HG03045 (cell line): Measurements from ENCODE around the gene HELZ2.
"Not testable (repeated sequence)": the region's sequence is repeated elsewhere in the genome, so short reads cannot be mapped to it uniquely, and the experiment has no call there.

ENCODE experiments used
- ATAC-seq: cut with Tn5 transposase; IDR thresholded peaks from one replicate; pipeline ENCODE4 v1.9.1; 2021; ENCODE audit warnings: mild to moderate bottlenecking, moderate library complexity; ENCODE audit not compliant: unreplicated experiment

The HELZ2 gene

DNA sequence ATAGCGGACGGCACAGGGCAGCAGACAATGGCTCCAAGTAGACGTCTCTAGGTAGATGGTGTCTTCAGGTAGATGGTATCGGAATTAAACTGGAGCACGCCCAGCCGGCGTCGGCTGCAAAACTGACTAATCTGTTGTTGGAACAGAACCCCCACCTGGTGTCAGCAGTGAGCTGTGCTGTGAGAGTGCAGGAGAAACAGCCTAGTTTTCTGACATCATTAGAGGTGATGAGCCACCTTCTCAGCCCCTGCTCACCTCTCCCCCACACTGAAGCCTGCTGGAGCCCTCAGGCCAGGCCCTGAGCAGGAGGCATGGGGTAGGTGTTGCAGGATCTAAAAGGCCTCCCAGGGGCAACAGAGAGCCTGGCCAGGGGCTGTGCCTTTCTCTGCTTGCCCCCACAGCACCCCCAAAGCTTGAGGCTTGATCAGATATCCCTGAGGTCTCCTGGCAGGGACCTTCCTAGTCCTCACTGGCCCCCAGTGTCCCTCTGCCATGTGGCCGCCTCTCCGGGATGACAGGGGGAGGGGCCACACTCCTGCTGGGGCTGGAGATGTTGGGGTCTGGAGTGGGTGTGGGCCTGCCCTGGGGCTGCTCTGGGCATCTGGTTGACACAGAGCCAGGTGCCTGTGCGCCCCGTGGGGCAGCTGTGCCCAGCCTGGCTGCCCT lies 6.9 kb upstream of the HELZ2 start:
- no peak for ATAC-seq

DNA sequence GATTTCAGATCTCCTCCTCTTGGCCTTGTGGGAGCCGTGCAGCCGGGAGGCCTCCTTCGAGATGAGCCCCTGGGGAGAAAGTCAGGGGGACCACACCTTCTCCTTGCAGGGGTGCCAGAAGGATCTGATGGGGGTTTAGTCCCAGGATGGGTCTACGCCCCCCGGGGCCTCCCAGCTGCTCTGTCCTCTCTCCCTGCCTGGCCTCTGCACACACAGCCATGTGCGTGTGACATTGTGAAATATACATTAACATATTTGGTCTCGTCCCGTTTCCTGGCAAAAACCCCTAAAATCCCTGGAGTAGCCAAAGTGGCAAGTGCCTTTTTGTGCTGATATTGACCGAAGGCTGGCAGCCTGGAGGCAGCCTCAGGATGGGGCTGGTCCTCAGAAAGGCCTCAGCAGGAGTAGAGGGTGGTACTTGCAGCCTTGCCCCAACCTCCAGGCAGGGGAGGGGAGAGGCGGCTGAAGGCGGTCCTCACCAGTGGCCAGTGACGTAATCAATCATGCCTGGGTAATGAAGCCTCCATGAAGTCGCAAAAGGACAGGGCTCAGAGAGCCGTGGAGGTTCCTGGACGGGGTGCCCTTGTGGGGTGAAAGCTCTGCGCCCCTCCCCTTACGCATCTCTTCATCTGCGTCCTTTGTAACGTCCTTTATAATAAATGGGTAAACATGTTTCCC lies 5.1 kb upstream of the HELZ2 start:
- ATAC-seq: no peak

DNA sequence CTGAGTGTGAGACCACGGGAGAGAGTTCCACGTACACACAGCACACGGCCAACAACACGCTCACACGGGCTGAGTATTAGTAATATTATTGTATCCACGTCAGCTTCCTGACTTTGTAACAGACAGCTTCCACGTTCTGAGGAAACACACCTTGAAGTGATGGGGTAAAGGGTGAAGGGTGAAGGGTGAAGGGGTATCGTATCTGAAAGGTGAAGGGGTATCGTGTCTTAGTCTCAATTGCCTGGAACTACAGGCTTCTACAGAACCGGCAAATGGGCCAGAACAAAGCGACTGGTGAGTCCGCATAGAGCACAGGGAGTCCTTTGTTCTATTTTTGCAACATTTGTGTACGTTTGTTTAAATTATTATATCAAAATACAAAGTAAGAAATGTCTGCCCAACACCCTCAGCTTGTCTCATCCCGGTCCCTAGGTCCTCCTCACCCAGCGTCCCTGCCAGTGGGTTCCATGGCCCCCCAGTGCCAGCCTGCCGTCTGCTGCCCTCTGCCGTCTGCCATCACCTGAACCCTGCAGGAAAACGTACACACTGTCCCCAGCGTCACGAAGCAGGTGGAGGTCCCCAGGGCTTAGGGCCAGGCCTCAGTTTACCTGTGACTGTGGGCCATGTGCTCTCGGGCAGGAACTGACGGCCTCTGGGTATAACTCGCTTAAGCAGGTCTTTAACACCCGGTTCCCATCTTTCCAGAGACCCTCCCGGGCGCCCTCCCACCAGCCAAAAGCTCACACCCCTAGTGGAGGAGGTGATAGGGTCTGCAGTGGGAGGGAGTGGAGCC lies 4.4 kb upstream of the HELZ2 start:
- no peak for ATAC-seq

DNA sequence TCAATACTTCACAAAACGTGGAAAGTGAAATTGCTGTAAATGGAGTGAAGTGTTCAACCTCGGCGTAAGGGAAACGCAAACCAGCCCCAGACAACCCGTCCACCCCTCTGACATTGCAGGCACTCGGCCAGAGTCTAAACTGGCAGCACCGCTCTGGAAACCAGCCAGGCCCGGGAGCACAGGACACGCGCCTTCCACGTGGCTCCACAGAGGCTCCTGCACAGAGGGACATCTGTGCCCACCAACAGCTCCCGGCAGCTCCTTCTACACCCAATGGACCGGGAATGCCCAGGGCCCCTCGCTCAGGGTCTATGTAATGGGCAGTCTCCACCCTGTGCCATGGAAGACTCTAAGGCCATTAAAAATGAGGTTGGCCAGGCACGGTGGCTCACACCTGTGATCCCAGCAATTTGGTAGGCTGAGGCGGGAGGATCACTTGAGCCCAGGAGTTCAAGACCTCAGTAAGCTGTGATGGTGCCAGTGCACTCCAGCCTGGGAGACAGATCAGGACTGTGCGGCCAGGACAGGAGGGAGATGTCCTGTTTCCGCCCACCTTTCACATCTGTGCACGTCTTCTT lies 3.4 kb upstream of the HELZ2 start:
- ATAC-seq: no peak

DNA sequence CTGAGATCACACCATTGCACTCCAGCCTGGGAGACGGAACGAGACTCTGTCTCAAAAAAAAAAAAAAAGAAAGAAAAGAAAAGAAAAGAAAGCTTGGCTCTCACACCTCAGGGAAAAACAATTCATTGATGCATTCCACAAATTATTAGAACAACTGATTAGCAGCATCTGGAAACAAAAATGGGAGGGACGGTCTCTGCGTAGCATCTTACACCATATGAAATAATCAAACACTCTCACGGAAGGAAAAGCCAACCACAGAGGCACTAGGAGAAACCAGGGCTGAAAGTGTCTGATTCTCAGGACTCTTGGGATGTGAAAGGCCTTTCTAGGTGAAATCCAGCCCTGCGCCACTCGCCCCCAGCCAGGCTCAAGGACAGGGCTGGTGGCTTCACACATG lies 2.3 kb upstream of the HELZ2 start:
- ATAC-seq: no peak

DNA sequence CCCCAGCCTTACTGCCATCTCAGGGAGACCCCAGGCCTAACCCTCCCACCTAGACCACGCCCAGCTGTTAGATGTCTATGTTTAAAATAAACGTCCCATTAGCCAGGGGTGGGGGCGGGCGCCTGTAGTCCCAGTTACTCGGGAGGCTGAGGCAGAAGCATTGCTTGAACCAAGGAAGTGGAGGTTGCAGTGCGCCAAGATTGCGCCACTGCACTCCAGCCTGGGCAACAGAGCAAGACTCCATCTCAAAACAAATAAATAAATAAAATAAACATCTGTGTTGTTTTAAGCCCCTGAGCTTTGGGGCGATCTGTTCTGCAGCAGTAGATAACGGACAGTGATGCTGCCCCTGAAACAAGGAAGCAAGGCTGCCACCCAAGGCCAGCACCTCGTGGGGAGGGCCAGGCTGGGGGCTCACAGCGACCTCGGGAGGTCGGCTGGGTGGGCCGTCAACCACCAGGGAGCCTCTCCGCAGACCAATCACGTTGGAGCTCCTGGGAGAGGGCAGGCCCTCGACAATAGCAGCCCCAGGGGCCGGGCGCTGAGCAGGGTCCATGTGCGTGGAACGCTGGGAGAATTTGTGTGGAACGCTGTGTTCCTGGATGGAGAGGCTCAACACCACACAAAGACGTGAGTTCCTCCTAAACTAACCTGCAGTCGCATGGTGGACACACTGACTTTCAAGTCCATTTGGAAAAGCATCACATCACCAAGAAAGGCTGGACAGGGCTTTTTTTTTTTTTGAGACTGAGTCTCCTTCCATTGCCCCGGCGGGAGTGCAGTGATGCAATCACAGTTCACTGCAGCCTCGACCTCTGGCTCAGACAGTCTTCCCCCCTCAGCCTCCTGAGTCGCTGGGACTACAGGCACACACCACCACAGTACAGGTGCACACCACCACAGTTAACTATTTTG lies 1.0 kb upstream of the HELZ2 start:
- ATAC-seq: no peak

DNA sequence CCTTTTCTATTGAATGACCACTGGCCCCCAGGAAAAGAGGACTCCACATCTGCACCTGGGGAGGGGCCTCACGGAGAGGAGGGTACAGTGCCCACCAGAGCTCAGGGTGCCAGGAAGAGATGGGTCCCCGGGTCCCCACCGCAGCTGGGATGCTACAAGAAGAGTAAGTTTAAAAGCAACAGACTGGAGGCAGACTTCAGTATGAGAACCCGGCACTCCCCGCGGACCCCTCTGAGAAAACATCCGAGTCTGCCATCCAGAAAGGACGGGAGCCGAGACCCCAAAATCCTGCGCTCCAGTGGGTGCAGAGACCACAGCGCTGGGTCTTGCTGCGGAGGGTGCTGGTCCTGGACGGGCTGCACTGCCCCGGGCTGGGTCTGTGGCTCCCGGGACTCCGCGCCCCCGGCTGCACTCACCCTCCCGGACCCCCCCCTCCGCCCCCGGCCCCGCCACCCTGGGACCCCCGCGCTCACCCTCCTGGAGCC lies 350 bp downstream of the HELZ2 start:
- no peak for ATAC-seq

DNA sequence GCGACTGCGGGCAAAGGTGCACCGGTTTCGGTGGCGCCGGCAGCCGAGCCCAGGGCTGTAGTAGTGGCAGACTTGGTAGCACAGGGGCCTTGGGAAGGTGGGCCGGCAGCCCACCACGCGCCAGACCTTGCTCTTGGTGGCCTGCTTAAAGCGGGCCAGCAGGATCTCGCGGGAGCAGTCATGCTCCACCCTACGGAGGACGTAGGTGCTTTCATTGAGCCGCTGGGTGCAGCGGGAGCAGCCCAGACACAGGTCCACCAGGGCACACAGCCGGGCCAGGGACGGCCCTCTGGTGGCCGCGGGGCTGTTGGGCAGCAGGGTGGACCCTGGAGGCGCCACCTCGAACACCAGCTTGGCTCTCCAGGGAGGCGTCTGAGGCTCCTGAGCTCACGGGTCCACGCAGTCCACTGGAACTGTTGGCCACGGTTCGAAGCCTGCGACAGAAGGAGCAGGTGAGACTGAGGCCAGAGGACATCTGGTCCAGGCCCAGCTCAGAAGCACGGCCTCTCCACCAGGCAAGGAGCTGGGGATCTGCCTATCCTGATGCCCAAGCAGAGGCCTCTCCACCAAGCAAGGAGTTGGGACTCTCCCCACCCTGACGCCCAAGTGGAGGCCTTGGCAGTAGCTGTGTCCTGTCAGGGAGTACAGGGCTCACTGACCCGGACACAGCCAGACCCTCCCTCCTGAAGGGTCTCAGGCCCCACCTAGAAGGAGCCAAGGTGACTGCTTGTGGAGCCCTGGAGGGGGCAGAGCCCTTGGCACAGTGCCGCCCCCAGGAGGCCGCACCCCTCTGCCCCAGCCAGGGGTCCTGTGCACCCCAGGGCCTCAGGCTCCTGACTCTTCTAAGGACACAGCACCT lies 1.0 kb downstream of the HELZ2 start:
- no peak for ATAC-seq

DNA sequence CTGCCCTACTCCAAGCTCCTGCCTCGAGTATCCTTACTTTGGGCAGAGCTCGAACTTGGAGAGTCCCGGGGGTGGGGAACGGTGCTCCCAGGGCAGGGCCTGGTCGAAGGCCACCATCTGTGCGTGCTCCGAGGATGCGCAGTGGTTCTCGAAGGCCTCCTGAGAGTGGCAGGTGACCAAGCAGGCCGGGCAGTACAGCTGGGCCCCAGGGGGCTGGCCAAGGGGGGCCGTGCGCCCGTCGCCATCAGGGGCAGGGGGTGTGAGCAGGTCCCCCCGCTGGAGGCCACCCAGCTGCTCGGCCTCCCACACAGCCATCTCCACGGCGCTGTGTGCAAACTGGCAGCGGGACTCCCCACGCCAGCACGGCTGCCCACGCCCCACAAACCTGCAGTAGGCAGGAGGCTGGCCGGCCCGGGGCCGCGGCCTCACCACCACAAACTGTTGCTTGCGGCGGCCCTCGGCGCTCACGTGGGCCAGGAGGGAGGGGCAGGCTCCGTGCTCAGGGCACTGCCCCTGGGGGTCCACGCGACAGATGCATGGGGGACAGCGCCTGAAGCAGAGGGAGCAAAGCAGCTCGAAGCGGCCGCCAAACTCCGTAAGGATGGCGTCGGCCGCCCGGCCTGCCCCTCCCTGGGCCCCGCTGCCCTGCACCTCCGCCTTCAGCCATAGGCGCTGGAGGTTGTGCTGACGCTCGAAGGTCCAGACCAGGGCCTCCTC lies 1.8 kb downstream of the HELZ2 start:
- ATAC-seq: no peak

DNA sequence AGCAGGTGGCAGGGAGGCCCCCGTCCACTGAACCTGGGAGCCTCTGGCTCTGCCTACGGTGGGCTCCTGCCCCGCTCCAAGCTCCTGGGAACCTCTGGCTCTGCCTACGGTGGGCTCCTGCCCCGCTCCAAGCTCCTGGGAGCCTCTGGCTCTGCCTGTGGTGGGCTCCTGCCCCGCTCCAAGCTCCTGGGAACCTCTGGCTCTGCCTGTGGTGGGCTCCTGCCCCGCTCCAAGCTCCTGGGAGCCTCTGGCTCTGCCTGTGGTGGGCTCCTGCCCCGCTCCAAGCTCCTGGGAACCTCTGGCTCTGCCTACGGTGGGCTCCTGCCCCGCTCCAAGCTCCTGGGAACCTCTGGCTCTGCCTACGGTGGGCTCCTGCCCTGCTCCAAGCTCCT lies 3.0 kb downstream of the HELZ2 start:
- not testable (repeated sequence) for ATAC-seq

DNA sequence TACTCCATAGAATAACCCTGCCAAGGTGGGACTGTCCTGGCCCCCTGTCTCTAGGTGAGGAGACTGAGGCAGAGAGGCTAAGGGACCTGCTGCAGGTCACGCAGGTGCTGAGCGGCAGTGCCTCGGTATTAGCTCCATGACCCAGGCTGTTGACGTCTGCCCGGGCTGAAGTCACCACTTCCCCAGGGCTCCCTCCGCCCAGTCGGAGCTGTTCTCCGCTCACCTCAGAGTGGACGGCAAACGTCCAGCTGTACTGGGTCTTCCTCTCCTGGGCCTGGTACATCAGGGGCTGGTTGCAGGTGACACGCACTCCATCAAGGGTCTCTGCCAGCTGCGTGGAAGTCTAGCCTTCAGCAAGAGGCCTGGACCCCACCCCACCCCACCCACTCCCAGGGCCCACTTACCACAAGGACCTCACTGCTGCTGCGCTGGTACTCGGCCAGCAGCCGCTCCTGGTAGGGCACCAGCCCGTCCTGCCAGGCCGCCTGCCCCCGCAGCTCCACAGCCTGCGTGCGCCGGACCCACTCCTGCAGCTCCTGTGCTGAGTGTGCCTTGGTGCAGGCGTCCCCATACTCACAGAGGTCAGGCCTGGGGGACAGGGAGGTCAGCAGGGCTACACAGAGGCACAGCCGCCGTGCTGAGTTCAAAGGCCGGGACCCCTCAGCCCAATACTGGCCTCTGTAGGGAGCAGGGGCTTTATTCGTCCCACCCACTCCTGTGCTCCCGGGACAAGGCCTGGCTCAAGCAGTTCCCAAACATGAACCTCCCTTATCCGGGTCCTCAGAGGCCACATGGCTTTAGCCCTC lies 3.6 kb downstream of the HELZ2 start:
- ATAC-seq: no peak

DNA sequence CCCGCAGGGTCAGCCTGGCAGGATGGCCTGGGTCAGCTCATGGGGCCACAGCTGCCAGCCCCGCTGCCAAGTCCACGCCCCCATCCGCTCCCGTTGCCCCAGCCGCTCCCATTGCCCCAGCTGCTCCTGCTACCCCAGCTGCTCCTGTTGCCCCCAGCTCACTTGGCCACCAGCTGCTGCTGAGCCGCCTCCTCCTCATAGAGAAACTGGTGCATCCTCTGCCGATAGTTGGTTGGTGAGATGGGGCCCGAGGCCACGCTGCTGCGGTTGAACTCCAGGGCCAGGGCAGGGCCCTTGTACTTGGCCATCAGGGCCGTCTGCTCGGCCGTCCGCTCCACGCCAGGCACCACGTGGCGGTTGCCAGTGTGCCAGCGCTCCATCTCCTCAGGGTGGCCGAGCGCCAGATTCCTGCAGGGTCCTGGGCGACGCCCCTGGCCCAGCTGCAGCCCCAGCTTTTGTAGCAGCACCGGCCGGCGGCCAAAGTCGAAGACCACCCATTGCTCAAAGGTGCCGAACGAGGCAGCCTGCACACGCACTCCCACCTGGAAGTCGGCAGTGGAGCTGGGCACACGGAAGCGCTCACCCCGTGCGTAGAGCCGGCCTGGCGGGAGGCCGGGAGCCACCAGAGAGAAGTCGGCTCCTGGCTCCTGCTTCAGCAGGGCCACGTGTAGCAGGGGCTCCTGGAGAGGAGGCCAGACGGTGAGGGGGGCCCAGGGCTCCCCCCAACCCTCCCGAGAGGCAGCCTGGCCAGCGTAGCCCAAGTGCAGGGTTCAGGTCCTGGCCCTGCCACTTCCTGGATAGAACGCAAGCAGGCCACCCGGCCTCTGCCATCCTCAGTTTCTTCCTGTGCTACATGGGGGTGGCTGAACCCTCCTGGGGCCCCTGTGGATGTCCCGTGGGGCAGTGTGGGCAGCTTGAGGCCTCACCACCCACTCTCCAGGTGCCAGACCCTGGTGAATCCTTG lies 4.8 kb downstream of the HELZ2 start:
- ATAC-seq: no peak

DNA sequence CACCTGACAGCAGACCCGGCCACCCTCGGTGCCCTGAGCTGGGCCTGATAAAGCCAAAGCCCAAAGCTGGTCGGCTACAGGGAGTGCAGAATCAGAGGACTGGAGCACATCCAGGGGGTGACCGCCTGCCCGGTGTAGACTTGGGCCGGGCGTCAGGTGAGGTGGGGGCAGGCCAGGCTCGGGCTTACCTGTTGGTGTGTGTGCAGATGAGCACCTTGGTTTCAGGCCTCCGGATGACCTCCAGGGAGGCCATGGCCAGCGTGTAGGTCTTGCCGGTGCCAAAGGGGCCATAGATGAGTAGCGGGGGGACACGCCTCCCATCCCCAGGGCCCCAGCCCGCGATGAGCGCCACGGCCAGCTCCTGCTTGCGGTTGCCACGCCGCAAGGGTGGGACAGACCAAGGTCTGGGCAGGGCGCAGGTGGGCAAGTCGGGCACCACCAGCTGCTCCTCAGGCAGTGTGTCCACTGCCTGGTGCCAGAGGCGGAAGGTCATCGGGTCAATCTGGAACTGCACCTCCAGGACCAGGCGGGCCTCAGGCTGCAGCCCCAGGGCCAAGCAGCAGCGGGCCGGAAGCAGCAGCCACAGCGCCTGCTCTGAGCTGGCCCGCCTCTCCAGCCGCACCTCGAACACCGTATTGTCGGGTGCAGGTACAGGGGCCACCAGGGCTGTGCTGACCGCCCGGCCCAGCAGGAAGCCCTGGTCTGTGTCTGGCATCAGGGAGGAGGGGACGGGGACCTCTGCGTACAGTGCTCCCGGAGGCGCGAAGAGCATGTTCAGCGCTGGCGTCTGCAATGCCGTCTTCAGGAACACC lies 5.7 kb downstream of the HELZ2 start:
- peak; percentile 12 for ATAC-seq

DNA sequence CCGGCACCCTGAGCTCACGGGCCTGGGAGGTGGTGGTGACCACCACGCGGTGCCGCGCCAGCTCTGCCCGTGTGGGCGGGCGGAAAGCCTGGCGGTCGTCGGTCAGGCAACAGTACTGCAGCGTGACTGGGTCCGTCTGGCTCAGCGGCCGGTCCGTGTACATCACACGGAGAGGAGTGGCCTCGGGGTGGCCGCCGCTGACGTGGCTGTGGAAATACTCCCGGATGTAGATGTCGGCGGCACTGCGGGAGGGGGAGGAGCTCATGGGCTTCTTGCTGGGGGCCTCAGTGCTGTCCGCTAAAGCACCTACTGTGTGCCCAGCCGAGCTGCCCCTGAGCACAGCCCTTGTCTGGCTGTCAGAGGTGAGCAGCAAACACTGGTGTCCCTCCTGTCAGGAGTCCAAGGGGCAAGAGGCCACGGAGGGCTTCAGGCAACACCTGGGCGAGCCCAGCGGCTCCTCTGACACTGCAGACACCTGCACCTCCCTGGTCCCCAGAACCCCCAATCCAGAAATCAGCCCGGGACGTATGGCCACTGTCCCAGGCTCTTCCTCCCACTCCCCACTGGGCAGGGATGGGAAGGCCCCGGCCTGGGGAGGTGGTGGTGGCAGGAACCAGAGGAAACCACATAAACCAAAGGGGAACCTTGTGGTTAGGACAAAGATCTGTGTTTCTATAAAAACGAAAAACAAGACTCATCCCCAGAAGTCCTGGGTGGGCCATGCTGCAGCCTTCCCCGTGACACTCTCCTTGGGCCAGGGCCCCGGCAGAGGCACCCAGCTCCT lies 6.5 kb downstream of the HELZ2 start:
- peak; percentile 51 for ATAC-seq

DNA sequence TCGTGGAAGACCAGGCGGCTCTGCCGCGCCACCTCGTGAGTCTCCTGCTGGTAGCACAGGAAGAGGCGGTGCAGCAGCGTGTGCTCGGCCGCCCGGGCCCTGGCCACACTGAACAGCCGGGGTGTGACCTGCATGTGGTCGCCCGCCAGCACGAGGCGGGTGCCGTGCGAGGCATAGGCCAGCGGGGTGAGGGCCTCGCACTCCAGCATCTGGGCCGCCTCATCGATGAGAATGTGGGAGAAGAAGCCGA lies 7.0 kb downstream of the HELZ2 start:
- ATAC-seq: no peak
